Smooth muscle cell (in vitro differentiated cells): ENCODE measurements around the gene CTSC. TPM values are rescaled to one million over a fixed set of nuclear protein-coding genes. Genes with fewer than 3 reads are reported as not detected.

Source experiments
- DNase-seq: peaks from one replicate; lab custom pipeline; 2025; ENCODE audit not compliant: unreplicated experiment; lab: John Stamatoyannopoulos, UW
- H2AFZ ChIP-seq: fragments of 200-600 bp; sonication (generic); 2 replicates; pipeline ENCODE4 v1.6.0; 2016; ENCODE audit warnings: antibody characterized with exemption, low read depth, mild to moderate bottlenecking
- H3F3A ChIP-seq: fragments of 200-600 bp; sonication (generic); 2 replicates; pipeline ENCODE4 v1.6.0; 2017; ENCODE audit warnings: antibody characterized with exemption, low read depth
- H3K27ac ChIP-seq: fragments of 200-600 bp; sonication (generic); 2 replicates; pipeline ENCODE4 v1.5.1; 2016; ENCODE audit warnings: low read depth, mild to moderate bottlenecking
- H3K27me3 ChIP-seq: fragments of 200-600 bp; sonication (generic); 2 replicates; pipeline ENCODE4 v1.6.1; 2016; ENCODE audit warnings: low read depth, mild to moderate bottlenecking
- H3K36me3 ChIP-seq: fragments of 200-600 bp; sonication (generic); 2 replicates; pipeline ENCODE4 v1.5.1; 2016; ENCODE audit warnings: low read depth
- H3K4me1 ChIP-seq: fragments of 200-600 bp; sonication (generic); 2 replicates; pipeline ENCODE4 v1.5.1; 2016; ENCODE audit warnings: low read depth
- H3K4me2 ChIP-seq: fragments of 200-600 bp; sonication (generic); 2 replicates; pipeline ENCODE4 v1.6.0; 2016; ENCODE audit warnings: mild to moderate bottlenecking
- H3K4me3 ChIP-seq: fragments of 200-600 bp; sonication (generic); 2 replicates; pipeline ENCODE4 v1.5.1; 2016; ENCODE audit warnings: mild to moderate bottlenecking
- H3K79me2 ChIP-seq: fragments of 200-600 bp; sonication (generic); 2 replicates; pipeline ENCODE4 v1.6.0; 2016; ENCODE audit warnings: low read depth, mild to moderate bottlenecking
- H3K9ac ChIP-seq: fragments of 200-600 bp; sonication (generic); 2 replicates; pipeline ENCODE4 v1.6.0; 2016; ENCODE audit warnings: low read depth
- H3K9me3 ChIP-seq: fragments of 200-600 bp; sonication (generic); replicated peaks from 2 replicates; pipeline ENCODE4 v1.5.1; 2016; ENCODE audit warnings: low read depth
- H4K20me1 ChIP-seq: fragments of 200-600 bp; sonication (generic); 2 replicates; pipeline ENCODE4 v1.6.0; 2016; ENCODE audit warnings: low read depth
- WGBS: methylation state at CpG from one replicate; pipeline ENCODE4 v1.1.7; 2016; ENCODE audit warnings: low lambda C conversion rate; 5-methylcytosine and 5-hydroxymethylcytosine counted together
- polyA plus RNA-seq: library from polyadenylated mRNA; unstranded; fragments of >200 nt; fragmentation: Nextera tagmentation; extraction: Ambion mirVana; gene quantifications from 2 replicates; pipeline ENCODE4 v1.2.1, GENCODE V29; 2016
- total RNA-seq: library from RNA; depleted of rRNA; stranded (reverse); fragments of >200 nt; gene quantifications from 2 replicates; pipeline ENCODE4 v1.2.3, GENCODE V29; 2014
- TF ChIP-seq, protein P1 (sequence below): fragments of 200-600 bp; sonication (generic); IDR thresholded peaks from 2 replicates; pipeline ENCODE4 v1.5.1; 2017; ENCODE audit warnings: borderline replicate concordance, mild to moderate bottlenecking, antibody characterized with exemption; ENCODE audit not compliant: insufficient read depth, poor library complexity, severe bottlenecking

CTSC gene
- total and polyA plus RNA-seq, 2 experiments from 2014 or later = 74.3 to 91.8 TPM

DNA sequence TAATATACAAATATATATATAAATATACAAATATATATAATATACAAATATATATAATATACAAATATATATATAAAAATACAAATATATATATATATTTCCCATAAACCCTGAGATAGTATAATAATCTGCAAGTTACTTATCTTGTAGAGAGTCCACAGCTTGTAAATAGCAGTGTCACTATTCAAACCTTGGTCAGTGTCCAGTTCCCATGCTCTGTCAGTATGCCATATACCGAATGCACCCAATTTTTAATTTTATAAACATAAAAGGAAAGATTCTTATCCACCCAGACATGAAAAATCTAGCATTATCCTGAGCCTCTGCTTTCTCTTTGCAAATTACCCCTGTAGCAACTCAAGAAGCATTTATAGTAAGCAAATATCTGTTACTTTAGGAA lies 21.6 kb upstream of the CTSC start:
- Histone ChIP-seq H3F3A (peaks cover 4% of the 10 kb centered on the region), H3K4me3 (no peak overlapping the region), H4K20me1 (no peaks in the 10 kb centered on the region), H3K27me3 (no peaks in the 10 kb centered on the region), H3K4me2 (no peak overlapping the region), H3K27ac (no peak overlapping the region), H3K36me3 (no peaks in the 10 kb centered on the region), H2AFZ (no peak overlapping the region), H3K4me1 (peaks cover 12% of the 10 kb centered on the region), H3K9ac (no peak overlapping the region), H3K79me2 (no peaks in the 10 kb centered on the region), H3K9me3 (no peaks in the 10 kb centered on the region)
- TF ChIP-seq, protein P1, sequence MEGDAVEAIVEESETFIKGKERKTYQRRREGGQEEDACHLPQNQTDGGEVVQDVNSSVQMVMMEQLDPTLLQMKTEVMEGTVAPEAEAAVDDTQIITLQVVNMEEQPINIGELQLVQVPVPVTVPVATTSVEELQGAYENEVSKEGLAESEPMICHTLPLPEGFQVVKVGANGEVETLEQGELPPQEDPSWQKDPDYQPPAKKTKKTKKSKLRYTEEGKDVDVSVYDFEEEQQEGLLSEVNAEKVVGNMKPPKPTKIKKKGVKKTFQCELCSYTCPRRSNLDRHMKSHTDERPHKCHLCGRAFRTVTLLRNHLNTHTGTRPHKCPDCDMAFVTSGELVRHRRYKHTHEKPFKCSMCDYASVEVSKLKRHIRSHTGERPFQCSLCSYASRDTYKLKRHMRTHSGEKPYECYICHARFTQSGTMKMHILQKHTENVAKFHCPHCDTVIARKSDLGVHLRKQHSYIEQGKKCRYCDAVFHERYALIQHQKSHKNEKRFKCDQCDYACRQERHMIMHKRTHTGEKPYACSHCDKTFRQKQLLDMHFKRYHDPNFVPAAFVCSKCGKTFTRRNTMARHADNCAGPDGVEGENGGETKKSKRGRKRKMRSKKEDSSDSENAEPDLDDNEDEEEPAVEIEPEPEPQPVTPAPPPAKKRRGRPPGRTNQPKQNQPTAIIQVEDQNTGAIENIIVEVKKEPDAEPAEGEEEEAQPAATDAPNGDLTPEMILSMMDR = no peak
- 97% methylated on average over 1 of the region's 1 CpG for WGBS
- DNase-seq = no peak

GRCh38 chr11:88358040-88358431 lies 20.5 kb upstream of the CTSC start:
- Histone ChIP-seq H3K9ac (no peak overlapping the region), H3K36me3 (no peaks in the 10 kb centered on the region), H3K27ac (peak overlapping the region; percentile 57), H2AFZ (peak overlapping the region; percentile 66), H3K27me3 (no peaks in the 10 kb centered on the region), H3K79me2 (no peaks in the 10 kb centered on the region), H3K4me1 (peaks cover 8% of the 10 kb centered on the region), H3K4me2 (peak overlapping the region; percentile 58), H4K20me1 (no peaks in the 10 kb centered on the region), H3K9me3 (no peaks in the 10 kb centered on the region), H3F3A (no peaks in the 10 kb centered on the region), H3K4me3 (no peak overlapping the region)
- no peak for DNase-seq
- TF ChIP-seq, protein P1 = no peak
- WGBS = 91% methylated on average over 2 of the region's 2 CpGs

DNA sequence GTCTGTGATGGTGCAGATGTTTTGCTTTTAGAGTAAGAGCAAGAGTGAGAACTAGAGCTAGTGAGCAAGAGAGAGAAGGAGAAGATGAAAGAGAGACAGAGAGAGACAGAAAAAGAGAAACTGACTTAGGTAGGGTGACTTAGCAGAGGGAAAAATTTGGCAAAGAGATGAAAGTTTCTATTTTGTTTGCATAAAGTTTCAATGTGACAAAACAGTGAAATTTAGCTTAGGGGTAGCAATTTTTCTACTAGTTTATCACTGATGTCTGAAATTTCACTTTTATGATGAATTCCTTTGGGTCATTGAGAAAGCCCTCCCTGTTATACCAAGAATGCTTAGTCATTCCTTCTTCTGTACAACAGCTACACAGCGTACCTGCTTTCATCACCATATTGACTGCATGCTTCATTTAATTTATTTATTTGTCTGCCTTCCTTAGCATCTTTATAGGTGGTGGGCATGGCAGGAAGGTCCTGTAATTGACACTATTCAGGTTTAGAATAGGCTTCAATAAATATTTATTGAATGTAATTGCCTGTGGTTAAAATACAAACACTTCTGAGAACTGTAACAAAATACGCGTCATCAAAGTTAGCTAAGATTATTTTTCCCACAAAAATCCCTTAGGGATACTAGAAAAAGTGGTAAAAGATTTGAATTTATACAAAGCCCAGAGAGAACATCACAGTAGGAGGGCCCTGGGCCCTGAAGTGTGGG lies 19.9 kb upstream of the CTSC start:
- no peak for DNase-seq
- H3K4me2 ChIP-seq = peak overlapping the region; percentile 58
- H3F3A ChIP-seq = no peaks in the 10 kb centered on the region

More for the DNA sequence above, 19.9 kb upstream of the CTSC start:
- Histone ChIP-seq H3K27me3 (no peaks in the 10 kb centered on the region), H3K9me3 (no peaks in the 10 kb centered on the region), H4K20me1 (no peaks in the 10 kb centered on the region), H2AFZ (peak overlapping the region; percentile 66), H3K27ac (peak overlapping the region; percentile 57), H3K4me3 (no peak overlapping the region), H3K36me3 (no peaks in the 10 kb centered on the region), H3K79me2 (no peaks in the 10 kb centered on the region), H3K4me1 (peaks cover 8% of the 10 kb centered on the region), H3K9ac (no peak overlapping the region)
- TF ChIP-seq, protein P1 = no peak
- whole genome bisulfite sequencing = 55% methylated on average over 3 of the region's 3 CpGs
